Body of pancreas (tissue), 4 donors: Measurements from ENCODE around the gene PERM1.
"Not testable (repeated sequence)": the region's sequence is repeated elsewhere in the genome, so short reads cannot be mapped to it uniquely, and the experiment has no call there.

Source experiments
- POLR2A ChIP-seq, 3 donors: fragments of 450-650 bp; IDR thresholded peaks; one replicate each; pipeline ENCODE4 v1.6.1; 2016; ENCODE audit warnings: antibody characterized with exemption in 3 of 3, mild to moderate bottlenecking in 2 of 3
- TF ChIP-seq, protein P1 (sequence below), 7 experiments: fragments of 450-650 bp in 4 of 7; fragments of 200-600 bp in 3 of 7; sonication (generic) in 3 of 7; IDR thresholded peaks; one replicate each; pipeline ENCODE4 v1.5.1; 2016 to 2019; ENCODE audit warnings: antibody characterized with exemption in 7 of 7

DNA sequence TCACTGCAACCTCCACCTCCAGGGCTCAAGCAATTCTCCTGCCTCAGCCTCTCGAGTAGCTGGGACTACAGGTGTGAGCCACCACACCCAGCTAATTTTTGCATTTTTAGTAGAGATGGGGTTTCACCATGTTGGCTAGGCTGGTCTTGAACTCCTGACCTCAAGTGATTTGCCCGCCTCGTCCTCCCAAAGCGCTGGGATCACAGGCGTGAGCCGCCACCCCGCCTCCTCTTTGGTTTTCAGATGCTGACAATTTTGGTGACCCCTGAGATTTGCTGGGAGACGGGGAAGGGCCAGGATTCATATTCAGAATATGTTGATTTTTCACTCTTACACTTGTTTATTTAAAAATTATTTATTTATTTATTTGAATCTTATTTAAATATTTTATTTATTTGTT lies 28.2 kb upstream of the PERM1 start:
- TF ChIP-seq, protein P1, sequence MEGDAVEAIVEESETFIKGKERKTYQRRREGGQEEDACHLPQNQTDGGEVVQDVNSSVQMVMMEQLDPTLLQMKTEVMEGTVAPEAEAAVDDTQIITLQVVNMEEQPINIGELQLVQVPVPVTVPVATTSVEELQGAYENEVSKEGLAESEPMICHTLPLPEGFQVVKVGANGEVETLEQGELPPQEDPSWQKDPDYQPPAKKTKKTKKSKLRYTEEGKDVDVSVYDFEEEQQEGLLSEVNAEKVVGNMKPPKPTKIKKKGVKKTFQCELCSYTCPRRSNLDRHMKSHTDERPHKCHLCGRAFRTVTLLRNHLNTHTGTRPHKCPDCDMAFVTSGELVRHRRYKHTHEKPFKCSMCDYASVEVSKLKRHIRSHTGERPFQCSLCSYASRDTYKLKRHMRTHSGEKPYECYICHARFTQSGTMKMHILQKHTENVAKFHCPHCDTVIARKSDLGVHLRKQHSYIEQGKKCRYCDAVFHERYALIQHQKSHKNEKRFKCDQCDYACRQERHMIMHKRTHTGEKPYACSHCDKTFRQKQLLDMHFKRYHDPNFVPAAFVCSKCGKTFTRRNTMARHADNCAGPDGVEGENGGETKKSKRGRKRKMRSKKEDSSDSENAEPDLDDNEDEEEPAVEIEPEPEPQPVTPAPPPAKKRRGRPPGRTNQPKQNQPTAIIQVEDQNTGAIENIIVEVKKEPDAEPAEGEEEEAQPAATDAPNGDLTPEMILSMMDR (IDR thresholded peaks at IDR 0.05) = not testable (repeated sequence)
- not testable (repeated sequence) for TF ChIP-seq POLR2A (IDR thresholded peaks at IDR 0.05)
